Muscle of back (tissue), 13 donors: ENCODE measurements around the gene RAPGEF3. TPM values are rescaled to one million over a fixed set of nuclear protein-coding genes. Genes with fewer than 3 reads are reported as not detected.

ENCODE experiments used
- DNase-seq, 3 donors: peaks; one replicate each; pipeline versions ENCODE4 v3.0.0 to v3.0.0-alpha.2; 2013
- long read RNA-seq, 9 donors: transcript quantifications; one replicate each; lab custom pipeline, GENCODE V29; 2026
- polyA plus RNA-seq, 10 donors: library from polyadenylated mRNA; unstranded; fragments of 120-200 nt; gene quantifications; one replicate each; pipeline ENCODE4 v1.2.1, GENCODE V29; 2013; ENCODE audit not compliant: insufficient read length in 10 of 10

The RAPGEF3 gene
- polyA plus RNA-seq = 10 to 100 TPM in 5 of 10 donors, 1 to 10 TPM in 5; 6.8 to 18.9 (median 9.7) TPM
- long read RNA-seq, donor 1 = 0 reads
- long read RNA-seq, donor 2 = 0 reads
- long read RNA-seq, donor 3 = 0 reads
- long read RNA-seq, donor 4, partial matches to known transcripts = 7 of 7 reads
- long read RNA-seq, donor 4, other reads (novel, unspliced or antisense) = 0 of 7 reads
- long read RNA-seq, donor 5 = 0 reads
- long read RNA-seq, donor 6, partial matches to known transcripts = 0 of 1 reads
- long read RNA-seq, donor 6, other reads (novel, unspliced or antisense) = 0 of 1 reads
- long read RNA-seq, donor 7, partial matches to known transcripts = 25 of 26 reads
- long read RNA-seq, donor 7, other reads (novel, unspliced or antisense) = 0 of 26 reads
- long read RNA-seq, donor 8, full-length matches to known transcripts = 1 of 1 reads
- long read RNA-seq, donor 8, partial matches to known transcripts = 0 of 1 reads
- long read RNA-seq, donor 8, other reads (novel, unspliced or antisense) = 0 of 1 reads
- long read RNA-seq, donor 9 = 0 reads

- peak; percentile 73 to 93 (median 81) for DNase-seq
These were observed at the start of gene RAPGEF3 for GRCh38 chr12:47758834-47759690. TSS of gene RAPGEF3 (minus strand) at chr12:47758880. CDS start at chr12:47758556, 324 bp downstream.

GRCh38 chr12:47808050-47808449, 49.4 kb upstream of the RAPGEF3 start:
- DNase-seq = peak in 2 of 3 donors; percentile 52 to 80

- DNase-seq = no peak
These were observed 48.7 kb upstream of the RAPGEF3 start for GRCh38 chr12:47807338-47807737.

GRCh38 chr12:47805417-47805816, 46.7 kb upstream of the RAPGEF3 start:
- DNase-seq = no peak

- DNase-seq = peak in 1 of 3 donors; percentile 58
These were observed 45.5 kb upstream of the RAPGEF3 start for GRCh38 chr12:47804171-47804570.

GRCh38 chr12:47803191-47803875, 44.7 kb upstream of the RAPGEF3 start:
- DNase-seq = no peak

- DNase-seq = no peak
These were observed 43.6 kb upstream of the RAPGEF3 start for GRCh38 chr12:47802312-47802711.

- DNase-seq = no peak
These were observed 43.2 kb upstream of the RAPGEF3 start for GRCh38 chr12:47801904-47802246.

GRCh38 chr12:47801170-47801903, 42.7 kb upstream of the RAPGEF3 start:
- DNase-seq = peak in 1 of 3 donors; percentile 45

- DNase-seq = no peak
These were observed 41.9 kb upstream of the RAPGEF3 start for GRCh38 chr12:47800582-47800981.

- DNase-seq = no peak
These were observed 40.8 kb upstream of the RAPGEF3 start for GRCh38 chr12:47799357-47799955.

- DNase-seq = no peak
These were observed 39.8 kb upstream of the RAPGEF3 start for GRCh38 chr12:47798382-47798948.

- no peak for DNase-seq
These were observed 38.8 kb upstream of the RAPGEF3 start for GRCh38 chr12:47797441-47797840.

- no peak for DNase-seq
These were observed 37.2 kb upstream of the RAPGEF3 start for GRCh38 chr12:47795814-47796411.

- DNase-seq = no peak
These were observed 36.6 kb upstream of the RAPGEF3 start for GRCh38 chr12:47795121-47795813.

- no peak for DNase-seq
These were observed 36.0 kb upstream of the RAPGEF3 start for GRCh38 chr12:47794679-47795078.

- DNase-seq = no peak
These were observed 34.5 kb upstream of the RAPGEF3 start for GRCh38 chr12:47793015-47793681.

GRCh38 chr12:47791874-47792273, 33.2 kb upstream of the RAPGEF3 start:
- DNase-seq = no peak

GRCh38 chr12:47791351-47791746, 32.7 kb upstream of the RAPGEF3 start:
- DNase-seq = no peak
